ENCODE results near the gene SHOC2. TPM values are rescaled to one million over a fixed set of nuclear protein-coding genes. Genes with fewer than 3 reads are reported as not detected.
A peak's percentile ranks its signal among the peaks of the same experiment; 100 is the strongest.

SHOC2 gene
- total and polyA plus RNA-seq, 9 of the 15 experiments (the other 6 are each of a cell fraction or from before 2014, with no cell fraction given) = 9.2 to 17.5 (median 14.9) TPM

DNA sequence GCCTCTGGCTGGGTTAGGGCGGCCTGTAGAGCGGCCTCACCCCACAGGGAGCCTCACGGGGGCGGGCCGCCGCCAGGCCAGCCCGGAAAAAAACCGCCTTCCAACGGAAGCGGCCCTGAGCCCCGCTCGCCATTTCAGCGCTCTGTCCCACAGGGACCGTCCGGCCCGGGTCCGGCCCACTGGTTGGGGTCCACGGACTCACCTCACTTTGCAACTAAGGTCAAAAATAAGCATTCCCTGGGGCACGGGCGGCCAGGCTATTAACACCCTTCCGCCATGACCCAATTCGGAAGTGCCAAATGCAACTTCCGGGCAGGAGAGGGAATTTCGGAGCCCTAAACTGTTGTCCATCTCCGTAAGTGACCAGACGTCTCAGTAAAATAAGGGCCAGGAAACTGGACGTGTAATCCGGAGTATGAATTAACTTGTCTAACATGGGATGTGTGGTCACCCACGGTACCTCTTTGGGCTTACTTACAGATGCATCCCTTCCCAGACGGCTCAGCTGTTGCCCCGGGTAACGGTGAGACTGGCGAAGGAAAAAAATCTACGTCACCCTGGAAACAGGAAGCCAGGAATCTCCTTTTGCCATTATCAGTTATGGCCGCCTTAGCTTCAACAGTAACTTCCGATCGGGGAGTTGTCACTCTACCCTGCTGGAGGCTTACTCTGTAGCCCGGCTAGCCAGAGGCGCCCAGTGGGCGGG is 608 bp upstream of the SHOC2 start, which contains the start of gene BBIP1 (continued):
- TF ChIP-seq, protein P1, sequence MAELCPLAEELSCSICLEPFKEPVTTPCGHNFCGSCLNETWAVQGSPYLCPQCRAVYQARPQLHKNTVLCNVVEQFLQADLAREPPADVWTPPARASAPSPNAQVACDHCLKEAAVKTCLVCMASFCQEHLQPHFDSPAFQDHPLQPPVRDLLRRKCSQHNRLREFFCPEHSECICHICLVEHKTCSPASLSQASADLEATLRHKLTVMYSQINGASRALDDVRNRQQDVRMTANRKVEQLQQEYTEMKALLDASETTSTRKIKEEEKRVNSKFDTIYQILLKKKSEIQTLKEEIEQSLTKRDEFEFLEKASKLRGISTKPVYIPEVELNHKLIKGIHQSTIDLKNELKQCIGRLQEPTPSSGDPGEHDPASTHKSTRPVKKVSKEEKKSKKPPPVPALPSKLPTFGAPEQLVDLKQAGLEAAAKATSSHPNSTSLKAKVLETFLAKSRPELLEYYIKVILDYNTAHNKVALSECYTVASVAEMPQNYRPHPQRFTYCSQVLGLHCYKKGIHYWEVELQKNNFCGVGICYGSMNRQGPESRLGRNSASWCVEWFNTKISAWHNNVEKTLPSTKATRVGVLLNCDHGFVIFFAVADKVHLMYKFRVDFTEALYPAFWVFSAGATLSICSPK (IDR thresholded peaks at IDR 0.05; ENCODE audit: borderline replicate concordance) = no peak
- peak in 1 of 2 experiments; percentile 44; a peak in 1 of 4 replicates for TF ChIP-seq TRIM24 (IDR thresholded peaks at IDR 0.05)
- no peak for TF ChIP-seq RAD51 (IDR thresholded peaks at IDR 0.05; ENCODE audit: borderline replicate concordance, low read depth)
- TF ChIP-seq ERF (CRISPR knock-in tag; IDR thresholded peaks at IDR 0.05) = no peak
- peak; percentile 58; the same call in 1 of the 2 replicates for TF ChIP-seq NR2C1 (IDR thresholded peaks at IDR 0.05)
- 0 out of 2 replicates have a peak, but pooled peaks have one; percentile 7 for TF ChIP-seq NR2C1 (tag; IDR thresholded peaks at IDR 0.05)
- TF ChIP-seq, protein P2, sequence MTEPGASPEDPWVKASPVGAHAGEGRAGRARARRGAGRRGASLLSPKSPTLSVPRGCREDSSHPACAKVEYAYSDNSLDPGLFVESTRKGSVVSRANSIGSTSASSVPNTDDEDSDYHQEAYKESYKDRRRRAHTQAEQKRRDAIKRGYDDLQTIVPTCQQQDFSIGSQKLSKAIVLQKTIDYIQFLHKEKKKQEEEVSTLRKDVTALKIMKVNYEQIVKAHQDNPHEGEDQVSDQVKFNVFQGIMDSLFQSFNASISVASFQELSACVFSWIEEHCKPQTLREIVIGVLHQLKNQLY (CRISPR knock-in tag; conservative IDR thresholded peaks at IDR 0.05) = no peak
- no peak for TF ChIP-seq FOXP1 (CRISPR knock-in tag; IDR thresholded peaks at IDR 0.05)
- TF ChIP-seq TBP (optimal IDR thresholded peaks at IDR 0.05; ENCODE audit: low read depth, low read length) = peak; percentile 36
- no peak for TF ChIP-seq KDM2B (CRISPR knock-in tag; IDR thresholded peaks at IDR 0.05)
- TF ChIP-seq CBFA2T3 (IDR thresholded peaks at IDR 0.05) = no peak
- TF ChIP-seq, protein P3, sequence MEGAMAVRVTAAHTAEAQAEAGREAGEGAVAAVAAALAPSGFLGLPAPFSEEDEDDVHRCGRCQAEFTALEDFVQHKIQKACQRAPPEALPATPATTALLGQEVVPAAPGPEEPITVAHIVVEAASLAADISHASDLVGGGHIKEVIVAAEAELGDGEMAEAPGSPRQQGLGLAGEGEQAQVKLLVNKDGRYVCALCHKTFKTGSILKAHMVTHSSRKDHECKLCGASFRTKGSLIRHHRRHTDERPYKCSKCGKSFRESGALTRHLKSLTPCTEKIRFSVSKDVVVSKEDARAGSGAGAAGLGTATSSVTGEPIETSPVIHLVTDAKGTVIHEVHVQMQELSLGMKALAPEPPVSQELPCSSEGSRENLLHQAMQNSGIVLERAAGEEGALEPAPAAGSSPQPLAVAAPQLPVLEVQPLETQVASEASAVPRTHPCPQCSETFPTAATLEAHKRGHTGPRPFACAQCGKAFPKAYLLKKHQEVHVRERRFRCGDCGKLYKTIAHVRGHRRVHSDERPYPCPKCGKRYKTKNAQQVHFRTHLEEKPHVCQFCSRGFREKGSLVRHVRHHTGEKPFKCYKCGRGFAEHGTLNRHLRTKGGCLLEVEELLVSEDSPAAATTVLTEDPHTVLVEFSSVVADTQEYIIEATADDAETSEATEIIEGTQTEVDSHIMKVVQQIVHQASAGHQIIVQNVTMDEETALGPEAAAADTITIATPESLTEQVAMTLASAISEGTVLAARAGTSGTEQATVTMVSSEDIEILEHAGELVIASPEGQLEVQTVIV (CRISPR knock-in tag; IDR thresholded peaks at IDR 0.05; ENCODE audit: borderline replicate concordance) = no peak
- no peak for TF ChIP-seq SRSF7 (optimal IDR thresholded peaks at IDR 0.05; ENCODE audit: low read depth, low read length)
- TF ChIP-seq CEBPG (CRISPR knock-in tag; IDR thresholded peaks at IDR 0.05) = 0 out of 2 replicates have a peak, but pooled peaks have one; percentile 9
- TF ChIP-seq CEBPG (tag; conservative IDR thresholded peaks at IDR 0.05 in 1 of 2, IDR thresholded peaks at IDR 0.05 in 1 of 2) = 0 out of 4 replicates have a peak, but pooled peaks of 1 of the 2 experiments have one; percentile 21
- peak; percentile 4; the same call in 1 of the 2 replicates for TF ChIP-seq TEAD4 (IDR thresholded peaks at IDR 0.05; ENCODE audit: low read length)
- no peak for TF ChIP-seq TEAD4 (CRISPR knock-in tag; IDR thresholded peaks at IDR 0.05; ENCODE audit: borderline replicate concordance)
- no peak for TF ChIP-seq OTX1 (CRISPR knock-in tag; IDR thresholded peaks at IDR 0.05)
- no peak for TF ChIP-seq RBM17 (IDR thresholded peaks at IDR 0.05; ENCODE audit: borderline replicate concordance, low read depth, low read length)
- no peak for TF ChIP-seq ZFP36 (IDR thresholded peaks at IDR 0.05; ENCODE audit: low read depth, low read length, partially characterized antibody)
- no peak for TF ChIP-seq RHOXF2B (CRISPR knock-in tag; conservative IDR thresholded peaks at IDR 0.05)
- TF ChIP-seq, protein P4, sequence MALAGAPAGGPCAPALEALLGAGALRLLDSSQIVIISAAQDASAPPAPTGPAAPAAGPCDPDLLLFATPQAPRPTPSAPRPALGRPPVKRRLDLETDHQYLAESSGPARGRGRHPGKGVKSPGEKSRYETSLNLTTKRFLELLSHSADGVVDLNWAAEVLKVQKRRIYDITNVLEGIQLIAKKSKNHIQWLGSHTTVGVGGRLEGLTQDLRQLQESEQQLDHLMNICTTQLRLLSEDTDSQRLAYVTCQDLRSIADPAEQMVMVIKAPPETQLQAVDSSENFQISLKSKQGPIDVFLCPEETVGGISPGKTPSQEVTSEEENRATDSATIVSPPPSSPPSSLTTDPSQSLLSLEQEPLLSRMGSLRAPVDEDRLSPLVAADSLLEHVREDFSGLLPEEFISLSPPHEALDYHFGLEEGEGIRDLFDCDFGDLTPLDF (CRISPR knock-in tag; IDR thresholded peaks at IDR 0.05) = no peak
- no peak for TF ChIP-seq ZNF253 (CRISPR knock-in tag; conservative IDR thresholded peaks at IDR 0.05)
- TF ChIP-seq POLR2H (tag; IDR thresholded peaks at IDR 0.05; ENCODE audit: low read depth) = peak; percentile 81

Data from K562 (cell line).